ENCODE data around the gene KCNMA1.
"Not testable (repeated sequence)": the region's sequence is repeated elsewhere in the genome, so short reads cannot be mapped to it uniquely, and the experiment has no call there.

The KCNMA1 gene

GRCh38 chr10:77419056-77419455 is 218.6 kb downstream of the KCNMA1 start:
- TF ChIP-seq POLR2A (IDR thresholded peaks at IDR 0.05; ENCODE audit: low read depth, low read length), result no peak
- DNase-seq (ENCODE audit: insufficient read length, low spot score), result no peak
- FAIRE-seq, result no peak

GRCh38 chr10:77417806-77418640 is 219.6 kb downstream of the KCNMA1 start:
- TF ChIP-seq POLR2A (IDR thresholded peaks at IDR 0.05; ENCODE audit: low read depth, low read length), result no peak
- FAIRE-seq, result no peak
- DNase-seq (ENCODE audit: insufficient read length, low spot score), result no peak

GRCh38 chr10:77417359-77417758 is 220.2 kb downstream of the KCNMA1 start:
- FAIRE-seq, result no peak
- TF ChIP-seq POLR2A (IDR thresholded peaks at IDR 0.05; ENCODE audit: low read depth, low read length), result no peak
- no peak for DNase-seq (ENCODE audit: insufficient read length, low spot score)

GRCh38 chr10:77416311-77417135 is 221.1 kb downstream of the KCNMA1 start:
- peak; percentile 87 for DNase-seq (ENCODE audit: insufficient read length, low spot score)

GRCh38 chr10:77415313-77415960 is 222.2 kb downstream of the KCNMA1 start:
- TF ChIP-seq POLR2A (IDR thresholded peaks at IDR 0.05; ENCODE audit: low read depth, low read length), result no peak
- no peak for FAIRE-seq
- DNase-seq (ENCODE audit: insufficient read length, low spot score), result no peak

More at GRCh38 chr10:77416311-77417135, 221.1 kb downstream of the KCNMA1 start:
- no peak for TF ChIP-seq POLR2A (IDR thresholded peaks at IDR 0.05; ENCODE audit: low read depth, low read length)
- FAIRE-seq, result peak; percentile 89

- no peak for DNase-seq (ENCODE audit: insufficient read length, low spot score)
- TF ChIP-seq POLR2A (IDR thresholded peaks at IDR 0.05; ENCODE audit: low read depth, low read length), result no peak
- no peak for FAIRE-seq
Measured at GRCh38 chr10:77413231-77413630, 224.4 kb downstream of the KCNMA1 start.

- not testable (repeated sequence) for DNase-seq (ENCODE audit: insufficient read length, low spot score); FAIRE-seq
Measured at GRCh38 chr10:77412573-77413133, 225.0 kb downstream of the KCNMA1 start.

- DNase-seq (ENCODE audit: insufficient read length, low spot score), result no peak
- FAIRE-seq, result no peak
- TF ChIP-seq POLR2A (IDR thresholded peaks at IDR 0.05; ENCODE audit: low read depth, low read length), result no peak
Measured at GRCh38 chr10:77411805-77412204, 225.8 kb downstream of the KCNMA1 start.

- TF ChIP-seq POLR2A (IDR thresholded peaks at IDR 0.05; ENCODE audit: low read depth, low read length), result no peak
- FAIRE-seq (no peak), DNase-seq (ENCODE audit: insufficient read length, low spot score) (no peak)
Measured at GRCh38 chr10:77410523-77410922, 227.1 kb downstream of the KCNMA1 start.

GRCh38 chr10:77409697-77410471 is 227.7 kb downstream of the KCNMA1 start:
- no peak for TF ChIP-seq POLR2A (IDR thresholded peaks at IDR 0.05; ENCODE audit: low read depth, low read length)
- no peak for FAIRE-seq

GRCh38 chr10:77408259-77408658 is 229.3 kb downstream of the KCNMA1 start:
- TF ChIP-seq POLR2A (IDR thresholded peaks at IDR 0.05; ENCODE audit: low read depth, low read length), result no peak
- DNase-seq (ENCODE audit: insufficient read length, low spot score) (no peak), FAIRE-seq (no peak)

More at GRCh38 chr10:77409697-77410471, 227.7 kb downstream of the KCNMA1 start:
- DNase-seq (ENCODE audit: insufficient read length, low spot score), result no peak

- DNase-seq (ENCODE audit: insufficient read length, low spot score) (no peak), FAIRE-seq (no peak)
- no peak for TF ChIP-seq POLR2A (IDR thresholded peaks at IDR 0.05; ENCODE audit: low read depth, low read length)
Measured at GRCh38 chr10:77406764-77407430, 230.7 kb downstream of the KCNMA1 start.

Data from H54 (cell line).